Neural cell (in vitro differentiated cells): Measurements from ENCODE around the gene PTPRN2. TPM values are rescaled to one million over a fixed set of nuclear protein-coding genes. Genes with fewer than 3 reads are reported as not detected.

Experiments
- H2AFZ ChIP-seq: fragments of 200-600, 300-800 bp; sonication (generic), shearing (Covaris generic); 2 replicates; pipeline ENCODE4 v1.6.0; 2014; ENCODE audit warnings: low read depth, mild to moderate bottlenecking, antibody characterized with exemption, low read length, moderate library complexity
- H3F3A ChIP-seq: fragments of 200-600 bp; shearing (Covaris generic); 2 replicates; pipeline ENCODE4 v1.6.1; 2016; ENCODE audit warnings: mild to moderate bottlenecking, moderate library complexity, mixed read lengths, antibody characterized with exemption, low read length; ENCODE audit not compliant: insufficient read depth, poor library complexity, severe bottlenecking
- H3K27ac ChIP-seq: fragments of 200-600, 300-800 bp; sonication (generic), shearing (Covaris generic); 2 replicates; pipeline ENCODE4 v1.5.1; 2014; ENCODE audit warnings: mild to moderate bottlenecking, low read length, moderate library complexity
- H3K27me3 ChIP-seq: fragments of 300-800, 200-600 bp; sonication (generic), shearing (Covaris generic); 2 replicates; pipeline ENCODE4 v1.6.0; 2014; ENCODE audit warnings: mild to moderate bottlenecking, low read depth, low read length, moderate library complexity; ENCODE audit not compliant: insufficient read depth
- H3K36me3 ChIP-seq: fragments of 300-800, 200-600 bp; sonication (generic), shearing (Covaris generic); 2 replicates; pipeline ENCODE4 v1.5.1; 2014; ENCODE audit warnings: mild to moderate bottlenecking, antibody characterized with exemption, low read length, moderate library complexity; ENCODE audit not compliant: insufficient read depth
- H3K4me2 ChIP-seq: fragments of 300-800, 200-600 bp; sonication (generic), shearing (Covaris generic); 2 replicates; pipeline ENCODE4 v1.6.0; 2014; ENCODE audit warnings: mild to moderate bottlenecking, low read length
- H3K4me3 ChIP-seq: fragments of 300-800, 200-600 bp; sonication (generic), shearing (Covaris generic); 2 replicates; pipeline ENCODE4 v1.5.1; 2014; ENCODE audit warnings: mild to moderate bottlenecking, low read length, moderate library complexity
- H3K79me2 ChIP-seq: fragments of 200-600 bp; shearing (Covaris generic); replicated peaks from 2 replicates; pipeline ENCODE4 v1.6.0; 2014; ENCODE audit warnings: mild to moderate bottlenecking, low read length, moderate library complexity; ENCODE audit not compliant: insufficient read depth
- H3K9ac ChIP-seq: fragments of 300-800, 200-600 bp; sonication (generic), shearing (Covaris generic); 2 replicates; pipeline ENCODE4 v1.6.1; 2016; ENCODE audit warnings: mild to moderate bottlenecking, low read length, mixed read lengths
- H3K9me2 ChIP-seq: fragments of 200-600 bp; shearing (Covaris generic); 2 replicates; pipeline ENCODE4 v1.6.1; 2016; ENCODE audit warnings: mild to moderate bottlenecking, low read length, mixed read lengths; ENCODE audit not compliant: insufficient read depth
- H3K9me3 ChIP-seq: fragments of 200-600, 300-800 bp; sonication (generic), shearing (Covaris generic); 2 replicates; pipeline ENCODE4 v1.6.1; 2016; ENCODE audit warnings: mild to moderate bottlenecking, mixed run types, low read length, moderate library complexity, mixed read lengths
- H4K20me1 ChIP-seq: fragments of 200-600 bp; shearing (Covaris generic); 2 replicates; pipeline ENCODE4 v1.6.1; 2016; ENCODE audit warnings: mild to moderate bottlenecking, mixed run types; ENCODE audit not compliant: insufficient read depth
- CTCF ChIP-seq: fragments of 450-650 bp; IDR thresholded peaks from 2 replicates; pipeline ENCODE4 v1.5.1; 2014; ENCODE audit warnings: antibody characterized with exemption, mild to moderate bottlenecking, moderate library complexity; ENCODE audit not compliant: poor library complexity, severe bottlenecking
- EP300 ChIP-seq: fragments of 450-650 bp; conservative IDR thresholded peaks from 2 replicates; pipeline ENCODE4 v1.6.1; 2014; ENCODE audit warnings: antibody characterized with exemption, mild to moderate bottlenecking, moderate library complexity; ENCODE audit not compliant: poor library complexity, severe bottlenecking
- EZH2 ChIP-seq: fragments of 200-600, 300-800 bp; shearing (Covaris generic), sonication (generic); IDR thresholded peaks from 2 replicates; pipeline ENCODE4 v1.6.1; 2014; ENCODE audit warnings: antibody characterized with exemption, low read length, borderline replicate concordance, mild to moderate bottlenecking; ENCODE audit not compliant: insufficient read depth, poor library complexity, severe bottlenecking
- MXI1 ChIP-seq: fragments of 450-650 bp; conservative IDR thresholded peaks from 2 replicates; pipeline ENCODE4 v1.6.1; 2014; ENCODE audit warnings: antibody characterized with exemption, mild to moderate bottlenecking; ENCODE audit not compliant: poor library complexity, severe bottlenecking
- POLR2AphosphoS5 ChIP-seq: IDR thresholded peaks from 2 replicates; pipeline ENCODE4 v1.6.1; 2012
- RAD21 ChIP-seq: fragments of 450-650 bp; conservative IDR thresholded peaks from 2 replicates; pipeline ENCODE4 v1.6.1; 2014; ENCODE audit warnings: antibody characterized with exemption, mild to moderate bottlenecking, moderate library complexity
- REST ChIP-seq: IDR thresholded peaks from 2 replicates; pipeline ENCODE4 v1.6.1; 2012; ENCODE audit warnings: borderline replicate concordance
- SMC3 ChIP-seq: fragments of 450-650 bp; conservative IDR thresholded peaks from 2 replicates; pipeline ENCODE4 v1.6.1; 2014; ENCODE audit warnings: antibody characterized with exemption, mild to moderate bottlenecking, moderate library complexity; ENCODE audit not compliant: poor library complexity
- TAF1 ChIP-seq: IDR thresholded peaks from 2 replicates; pipeline ENCODE4 v1.6.1; 2012; ENCODE audit warnings: low read depth
- polyA plus RNA-seq: library from polyadenylated mRNA; depleted of rRNA; stranded (reverse); fragments of >200 nt; gene quantifications from 2 replicates; pipeline ENCODE4 v1.2.3, GENCODE V29; 2014

Gene PTPRN2
- polyA plus RNA-seq, 1 donor from 2014 or later, result 31.0 TPM

- Histone ChIP-seq H3K27me3 (no peaks in the 10 kb centered on the region), H3K36me3 (peaks cover 9% of the 10 kb centered on the region), H3F3A (no peaks in the 10 kb centered on the region), H4K20me1 (no peaks in the 10 kb centered on the region), H3K9me3 (no peaks in the 10 kb centered on the region), H3K9ac (no peak overlapping the region), H3K9me2 (no peaks in the 10 kb centered on the region), H3K4me3 (no peak overlapping the region), H3K79me2 (no peaks in the 10 kb centered on the region), H3K27ac (no peak overlapping the region), H3K4me2 (no peak overlapping the region), H2AFZ (no peak overlapping the region)
- TF ChIP-seq POLR2AphosphoS5 (no peak), REST (no peak), RAD21 (no peak), EP300 (no peak), EZH2 (no peak), CTCF (no peak), SMC3 (no peak), TAF1 (no peak), MXI1 (no peak)
Measured at GRCh38 chr7:157558516-157558874, 1029.1 kb downstream of the PTPRN2 start.

GRCh38 chr7:157558061-157558460, 1029.6 kb downstream of the PTPRN2 start:
- Histone ChIP-seq H2AFZ (no peak overlapping the region), H4K20me1 (no peaks in the 10 kb centered on the region), H3F3A (no peaks in the 10 kb centered on the region), H3K4me3 (no peak overlapping the region), H3K27ac (no peak overlapping the region), H3K4me2 (no peak overlapping the region), H3K36me3 (peaks cover 9% of the 10 kb centered on the region), H3K27me3 (no peaks in the 10 kb centered on the region), H3K9me3 (no peaks in the 10 kb centered on the region), H3K9me2 (no peaks in the 10 kb centered on the region), H3K9ac (no peak overlapping the region), H3K79me2 (no peaks in the 10 kb centered on the region)
- TF ChIP-seq EZH2, result no peak

GRCh38 chr7:157557263-157557662, 1030.4 kb downstream of the PTPRN2 start:
- H3K9ac ChIP-seq, result no peak overlapping the region

More at GRCh38 chr7:157557263-157557662, 1030.4 kb downstream of the PTPRN2 start:
- Histone ChIP-seq H3K4me2 (no peak overlapping the region), H3K36me3 (peaks cover 14% of the 10 kb centered on the region), H3K79me2 (no peaks in the 10 kb centered on the region), H3K9me2 (no peaks in the 10 kb centered on the region), H3K27ac (no peak overlapping the region), H3F3A (peaks cover 3% of the 10 kb centered on the region), H4K20me1 (no peaks in the 10 kb centered on the region), H2AFZ (no peak overlapping the region), H3K4me3 (no peak overlapping the region), H3K27me3 (no peaks in the 10 kb centered on the region), H3K9me3 (no peaks in the 10 kb centered on the region)
- no peak for TF ChIP-seq MXI1
- TF ChIP-seq REST, result no peak
- TF ChIP-seq EP300, result no peak
- no peak for TF ChIP-seq CTCF
- no peak for TF ChIP-seq RAD21
- TF ChIP-seq SMC3, result no peak
- TF ChIP-seq EZH2, result no peak
- TF ChIP-seq TAF1, result no peak
- no peak for TF ChIP-seq POLR2AphosphoS5
